HCT116 (cell line): ENCODE results near the gene FGF14. TPM values are rescaled to one million over a fixed set of nuclear protein-coding genes. Genes with fewer than 3 reads are reported as not detected.

ENCODE experiments used
- ATAC-seq: fragments of 200-7000 bp; cut with Tn5 transposase; 2 replicates; pipeline ENCODE4 v1.9.1; 2020; ENCODE audit warnings: mild to moderate bottlenecking, moderate library complexity
- BruUV-seq: library from RNA; stranded (reverse); fragments of 400-500 nt; replicated peaks from 2 replicates; lab custom pipeline; 2021; lab: Mats Ljungman, UMichigan
- CTCF ChIA-PET: fragments of 300-600 bp; sonication (Branson Sonifier 250); formaldehyde crosslinking; loops from one replicate; lab custom pipeline; 2021; ENCODE audit warnings: antibody characterized with exemption; lab: Charles Lee
- POLR2A ChIA-PET: fragments of 300-600, 350-600 bp; sonication (Branson Sonifier 250); formaldehyde crosslinking; loops from one replicate; lab custom pipeline; 2021; ENCODE audit warnings: antibody characterized with exemption; lab: Charles Lee
- RAD21 ChIA-PET, 2 experiments: fragments of 300-600 bp; sonication (Branson Sonifier 250); formaldehyde crosslinking; loops; one replicate each; lab custom pipeline; 2023; ENCODE audit warnings: low total read pairs in 2 of 2; ENCODE audit not compliant: uncharacterized antibody in 2 of 2, unreplicated experiment in 2 of 2, low non-redundant PET in 1 of 2; lab: Charles Lee
- DNase-seq: peaks from one replicate; pipeline ENCODE4 v3.0.0-alpha.2; 2010; ENCODE audit warnings: low read depth, low spot score
- H2AFZ ChIP-seq: fragments of 200-600 bp; shearing (Covaris generic), sonication (generic); 2 replicates; pipeline ENCODE4 v1.6.1; 2017; ENCODE audit warnings: low read depth, mixed run types, mixed read lengths, antibody characterized with exemption, low read length; ENCODE audit not compliant: poor library complexity, severe bottlenecking
- H3K27ac ChIP-seq: 2 replicates; pipeline ENCODE4 v1.5.1; 2012; ENCODE audit warnings: low read depth, low read length
- H3K27me3 ChIP-seq: fragments of 200-600 bp; sonication (generic); 2 replicates; pipeline ENCODE4 v1.6.1; 2016; ENCODE audit warnings: mixed run types, low read length, mixed read lengths; ENCODE audit not compliant: insufficient read depth
- H3K36me3 ChIP-seq, 2 experiments: fragments of 200-500 bp in 1 of 2; fragments of 200-600 bp in 1 of 2; sonication (Bioruptor generic) in 1 of 2; sonication (generic) in 1 of 2; 2 replicates each; pipeline versions ENCODE4 v1.5.1 to v1.6.1; 2014 to 2016; ENCODE audit warnings: low read length in 2 of 2, inconsistent platforms in 1 of 2, mixed read lengths in 1 of 2, mixed run types in 1 of 2; ENCODE audit not compliant: insufficient read depth in 2 of 2, control insufficient read depth in 1 of 2
- H3K4me1 ChIP-seq, 2 experiments: fragments of 200-600 bp in 1 of 2; sonication (generic) in 1 of 2; 2 replicates each; pipeline versions ENCODE4 v1.5.1 to v1.6.1; 2012 to 2017; ENCODE audit warnings: low read length in 2 of 2, inconsistent platforms in 1 of 2, mild to moderate bottlenecking in 1 of 2, mixed read lengths in 1 of 2, mixed run types in 1 of 2, moderate library complexity in 1 of 2; ENCODE audit not compliant: insufficient read depth in 2 of 2, control insufficient read depth in 1 of 2
- H3K4me2 ChIP-seq: fragments of 200-600 bp; sonication (generic); 2 replicates; pipeline ENCODE4 v1.6.1; 2017; ENCODE audit warnings: mixed run types, low read length, mixed read lengths
- H3K4me3 ChIP-seq, 2 experiments: fragments of 200-600 bp in 1 of 2; sonication (generic) in 1 of 2; replicated peaks in 1 of 2; 2 replicates each; pipeline ENCODE4 v1.5.1; 2011 to 2016; ENCODE audit warnings: low read length in 2 of 2, control low read depth in 1 of 2, low read depth in 1 of 2, mild to moderate bottlenecking in 1 of 2, mixed read lengths in 1 of 2, mixed run types in 1 of 2
- H3K79me2 ChIP-seq: fragments of 200-600 bp; sonication (generic); 2 replicates; pipeline ENCODE4 v1.6.1; 2017; ENCODE audit warnings: mild to moderate bottlenecking, mixed run types, low read length, moderate library complexity, mixed read lengths; ENCODE audit not compliant: insufficient read depth
- H3K9ac ChIP-seq: fragments of 200-600 bp; sonication (generic); 2 replicates; pipeline ENCODE4 v1.6.1; 2016; ENCODE audit warnings: low read length, mixed read lengths
- H3K9me2 ChIP-seq: fragments of 200-600 bp; sonication (generic), shearing (Covaris generic); 2 replicates; pipeline ENCODE4 v1.6.1; 2017; ENCODE audit warnings: mixed run types, mild to moderate bottlenecking, moderate library complexity; ENCODE audit not compliant: insufficient read depth
- H3K9me3 ChIP-seq, 2 experiments: fragments of 200-500 bp in 1 of 2; fragments of 200-600 bp in 1 of 2; sonication (Bioruptor generic) in 1 of 2; sonication (generic) in 1 of 2; 2 replicates each; pipeline ENCODE4 v1.6.1; 2014 to 2017; ENCODE audit warnings: low read length in 2 of 2, mixed read lengths in 2 of 2, inconsistent platforms in 1 of 2, low read depth in 1 of 2, mild to moderate bottlenecking in 1 of 2, mixed run types in 1 of 2, moderate library complexity in 1 of 2; ENCODE audit not compliant: control insufficient read depth in 1 of 2, insufficient read depth in 1 of 2
- H4K20me1 ChIP-seq: fragments of 200-600 bp; sonication (generic), shearing (Covaris generic); 2 replicates; pipeline ENCODE4 v1.6.1; 2017; ENCODE audit warnings: mixed run types, mild to moderate bottlenecking, moderate library complexity; ENCODE audit not compliant: insufficient read depth
- ATF3 ChIP-seq: IDR thresholded peaks from 2 replicates; pipeline ENCODE4 v1.6.1; 2012
- CTCF ChIP-seq, 3 experiments: fragments of 200-600 bp in 1 of 3; sonication (generic) in 1 of 3; IDR thresholded peaks in 2 of 3; conservative IDR thresholded peaks in 1 of 3; 2 replicates each; pipeline ENCODE4 v1.5.1; 2012 to 2017; ENCODE audit warnings: low read depth in 2 of 3, low read length in 2 of 3, antibody characterized with exemption in 1 of 3, borderline replicate concordance in 1 of 3, control low read depth in 1 of 3, mild to moderate bottlenecking in 1 of 3, mixed read lengths in 1 of 3, mixed run types in 1 of 3, moderate library complexity in 1 of 3; ENCODE audit not compliant: insufficient read depth in 1 of 3
- EGR1 ChIP-seq: IDR thresholded peaks from 2 replicates; pipeline ENCODE4 v1.6.1; 2012; ENCODE audit warnings: low read depth
- EZH2 ChIP-seq: fragments of 200-600 bp; sonication (generic); IDR thresholded peaks from 2 replicates; pipeline ENCODE4 v1.6.1; 2017; ENCODE audit warnings: antibody characterized with exemption, mixed run types
- EZH2phosphoT487 ChIP-seq: fragments of 200-600 bp; IDR thresholded peaks from 2 replicates; pipeline ENCODE4 v1.6.1; 2018; ENCODE audit warnings: antibody characterized with exemption, borderline replicate concordance
- FOSL1 ChIP-seq: IDR thresholded peaks from 2 replicates; pipeline ENCODE4 v1.6.1; 2012; ENCODE audit warnings: low read depth
- JUND ChIP-seq: IDR thresholded peaks from 2 replicates; pipeline ENCODE4 v1.6.1; 2012
- MAX ChIP-seq: IDR thresholded peaks from 2 replicates; pipeline ENCODE4 v1.6.1; 2012
- POLR2A ChIP-seq: IDR thresholded peaks from 2 replicates; pipeline ENCODE4 v1.7.0; 2011; ENCODE audit warnings: borderline replicate concordance; ENCODE audit not compliant: insufficient read depth, insufficient read length; ENCODE audit errors: extremely low read depth
- RAD21 ChIP-seq: IDR thresholded peaks from 2 replicates; pipeline ENCODE4 v1.6.1; 2012; ENCODE audit warnings: low read depth, mild to moderate bottlenecking
- SP1 ChIP-seq: IDR thresholded peaks from 2 replicates; pipeline ENCODE4 v1.6.1; 2012; ENCODE audit warnings: low read depth
- TCF7L2 ChIP-seq: IDR thresholded peaks from 2 replicates; pipeline ENCODE4 v1.7.0; 2011; ENCODE audit warnings: borderline replicate concordance, inconsistent platforms; ENCODE audit not compliant: insufficient read depth, insufficient read length; ENCODE audit errors: extremely low read depth
- ZFX ChIP-seq: fragments of 450-650 bp; IDR thresholded peaks from 2 replicates; pipeline ENCODE4 v1.6.1; 2017
- ZNF274 ChIP-seq: fragments of 200-500 bp; sonication (Bioruptor generic); IDR thresholded peaks from 2 replicates; pipeline ENCODE4 v1.6.1; 2014; ENCODE audit warnings: mild to moderate bottlenecking, low read depth, low read length, inconsistent platforms
- intact Hi-C: fragments of 100-400 bp; cut with micrococcal nuclease; formaldehyde crosslinking; loops from 2 replicates; pipeline ENCODE4 v1.10.0; 2022
- total RNA-seq: library from RNA; stranded (reverse); gene quantifications from one replicate; pipeline ENCODE4 v1.2.1, GENCODE V29; 2021; ENCODE audit not compliant: unreplicated experiment

The FGF14 gene
- total RNA-seq, 1 experiment from 2014 or later, result not detected

- intact Hi-C loops, result no loop called here
These were observed 368.0 kb downstream of the FGF14 start for GRCh38 chr13:102033857-102034331.

More at GRCh38 chr13:102033857-102034331, 368.0 kb downstream of the FGF14 start:
- H3K27ac ChIP-seq, result no peak overlapping the region
- no TSS peak for BruUV-seq
- no peaks in the 10 kb centered on the region for H3K4me1 ChIP-seq
- no peaks in the 10 kb centered on the region for H3K27me3 ChIP-seq
- peaks cover 3 to 16% of the 10 kb centered on the region in 2 experiments; a peak in 1 of 4 replicates for H3K9me3 ChIP-seq
- H3K4me3 ChIP-seq, result no peak overlapping the region
- H3K9me2 ChIP-seq, result no peaks in the 10 kb centered on the region
- ChIA-PET RAD21 (no interaction called here), POLR2A (no interaction called here), CTCF (no interaction called here)
- ATAC-seq (no peak), DNase-seq (no peak)
- H3K4me2 ChIP-seq, result no peak overlapping the region
- H3K9ac ChIP-seq, result no peak overlapping the region
- no peaks in the 10 kb centered on the region for H3K79me2 ChIP-seq
- no peaks in the 10 kb centered on the region for H4K20me1 ChIP-seq
- no peak overlapping the region for H2AFZ ChIP-seq
- no peak for TF ChIP-seq SP1
- TF ChIP-seq ZFX, result no peak
- no peak for TF ChIP-seq JUND
- TF ChIP-seq MAX, result no peak
- no peak for TF ChIP-seq EZH2
- TF ChIP-seq TCF7L2, result no peak
- no peak for TF ChIP-seq POLR2A
- no peak for TF ChIP-seq ZNF274
- TF ChIP-seq ATF3, result no peak
- no peak for TF ChIP-seq RAD21
- TF ChIP-seq EGR1, result no peak
- no peak for TF ChIP-seq EZH2phosphoT487
- TF ChIP-seq CTCF (IDR thresholded peaks at IDR 0.05 in 2 of 3, conservative IDR thresholded peaks at IDR 0.05 in 1 of 3; ENCODE audit: borderline replicate concordance in 1 of 3, insufficient read depth in 1 of 3, low read depth in 2 of 3, low read length in 2 of 3), result no peak
- TF ChIP-seq FOSL1, result no peak
- H3K36me3 ChIP-seq, result no peaks in the 10 kb centered on the region
